ENCODE results near the gene MCRIP1.

MCRIP1 gene, protein sequence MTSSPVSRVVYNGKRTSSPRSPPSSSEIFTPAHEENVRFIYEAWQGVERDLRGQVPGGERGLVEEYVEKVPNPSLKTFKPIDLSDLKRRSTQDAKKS

DNA sequence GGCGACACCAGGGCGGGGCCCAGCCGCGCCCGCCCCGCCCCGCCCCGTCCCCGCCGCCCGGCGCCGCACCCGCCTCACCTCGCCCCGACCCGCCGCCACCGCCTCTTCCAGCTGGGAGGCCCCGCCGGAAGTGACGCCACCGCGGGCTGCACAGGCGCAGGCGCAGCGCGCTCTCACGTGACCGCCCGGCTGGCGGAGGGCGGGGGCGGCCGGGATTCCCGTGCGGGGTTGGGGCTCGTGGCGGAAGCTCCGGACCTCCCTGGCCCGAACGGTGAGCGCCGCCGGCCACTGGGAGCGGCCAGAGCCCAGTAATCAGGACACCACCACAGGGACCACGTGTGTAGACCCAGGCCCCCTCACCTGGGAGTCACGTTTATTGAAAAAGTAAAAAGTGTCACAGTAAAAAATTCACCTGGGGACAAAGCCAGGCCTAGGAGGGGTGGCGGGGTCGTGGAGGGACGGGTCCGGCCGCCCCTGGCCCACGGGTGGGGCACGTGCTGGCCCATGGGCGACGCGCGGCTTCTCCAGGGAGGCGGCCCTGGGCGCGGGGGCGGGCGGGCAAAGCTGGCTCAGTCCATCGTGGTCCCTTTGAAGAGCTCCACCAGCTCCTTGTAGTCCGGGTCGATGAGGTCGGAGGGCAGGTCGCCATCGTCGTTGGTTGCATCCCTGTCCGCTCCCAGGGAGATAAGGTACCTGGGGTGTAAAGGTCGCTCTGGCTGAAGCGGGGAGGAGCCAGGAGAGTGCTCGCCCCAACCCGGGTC is at the start of gene MCRIP1:
Gene MCRIP1 (minus strand): TSS at position 132 of the 761 bp plus-strand sequence. CDS start 8,785 bp downstream, outside the sequence.
- H3K4me1 Mint-ChIP-seq, result peaks cover 27% of the 10 kb centered on the region
- H3K4me3 Mint-ChIP-seq, result peak within 1 kb of the TSS; percentile 85
- peaks cover 6% of the 10 kb centered on the region for H3K36me3 Mint-ChIP-seq (ENCODE audit: insufficient read depth)
- H3K27ac Mint-ChIP-seq (ENCODE audit: low read depth), result peak within 1 kb of the TSS; percentile 85
- ATAC-seq (replicated peaks; ENCODE audit: extremely low read depth, poor library complexity, severe bottlenecking) (peak; percentile 69), DNase-seq (ENCODE audit: low spot score in 2 of 2) (peak; percentile 84 to 86)
- H3K27me3 Mint-ChIP-seq, result no peaks in the 10 kb centered on the region
- H3K9me3 Mint-ChIP-seq, result no peaks in the 10 kb centered on the region

DNA sequence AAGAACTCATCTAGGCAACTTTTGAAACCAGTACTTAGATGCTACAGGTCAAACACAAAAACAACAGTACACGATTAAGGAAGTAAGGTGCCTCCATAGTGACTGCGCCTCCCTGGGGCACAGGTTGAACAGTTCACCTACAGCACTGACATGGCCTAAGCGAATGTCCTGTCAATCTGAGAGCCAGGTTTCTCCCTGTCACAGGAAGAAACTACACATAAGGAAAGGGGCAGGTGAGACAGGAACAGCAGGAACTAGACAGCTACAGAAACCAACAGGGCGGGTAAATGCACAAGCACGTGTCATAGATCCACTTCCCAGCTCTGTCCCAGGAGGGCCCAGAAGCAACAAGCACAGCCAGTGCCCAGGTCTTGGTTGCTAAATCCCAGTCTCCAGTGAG is 46.0 kb upstream of the MCRIP1 start:
- Mint-ChIP-seq H3K4me3 (no peak overlapping the region), H3K4me1 (no peaks in the 10 kb centered on the region), H3K36me3 (ENCODE audit: insufficient read depth) (peaks cover 26% of the 10 kb centered on the region), H3K27ac (ENCODE audit: low read depth) (no peak overlapping the region), H3K9me3 (no peaks in the 10 kb centered on the region), H3K27me3 (no peaks in the 10 kb centered on the region)
- ATAC-seq (replicated peaks; ENCODE audit: extremely low read depth, poor library complexity, severe bottlenecking), result no peak
- DNase-seq (ENCODE audit: low spot score in 2 of 2), result no peak

DNA sequence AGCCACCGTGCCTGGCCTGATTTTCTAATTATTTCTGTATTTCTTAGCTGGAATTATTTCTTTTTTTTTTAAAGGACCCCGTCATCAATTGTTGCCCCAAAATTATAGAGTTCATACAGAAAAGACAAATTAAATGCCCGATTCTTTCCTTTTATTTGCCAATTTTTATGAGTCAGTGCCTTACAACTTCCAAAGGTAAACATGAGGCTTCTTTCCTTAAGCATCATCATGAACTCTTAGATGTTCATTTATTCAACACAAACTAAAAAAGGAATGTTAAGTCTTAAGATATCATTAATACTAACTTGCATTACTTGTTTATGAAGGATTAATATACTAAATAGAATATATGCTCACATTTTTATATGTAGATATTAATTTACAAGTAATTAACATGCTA is 45.2 kb upstream of the MCRIP1 start:
- no peaks in the 10 kb centered on the region for H3K27me3 Mint-ChIP-seq
- DNase-seq (ENCODE audit: low spot score in 2 of 2) (no peak), ATAC-seq (replicated peaks; ENCODE audit: extremely low read depth, poor library complexity, severe bottlenecking) (no peak)
- no peak overlapping the region for H3K4me3 Mint-ChIP-seq
- H3K4me1 Mint-ChIP-seq, result no peaks in the 10 kb centered on the region
- no peak overlapping the region for H3K27ac Mint-ChIP-seq (ENCODE audit: low read depth)
- peaks cover 22% of the 10 kb centered on the region for H3K36me3 Mint-ChIP-seq (ENCODE audit: insufficient read depth)
- H3K9me3 Mint-ChIP-seq, result no peaks in the 10 kb centered on the region

DNA sequence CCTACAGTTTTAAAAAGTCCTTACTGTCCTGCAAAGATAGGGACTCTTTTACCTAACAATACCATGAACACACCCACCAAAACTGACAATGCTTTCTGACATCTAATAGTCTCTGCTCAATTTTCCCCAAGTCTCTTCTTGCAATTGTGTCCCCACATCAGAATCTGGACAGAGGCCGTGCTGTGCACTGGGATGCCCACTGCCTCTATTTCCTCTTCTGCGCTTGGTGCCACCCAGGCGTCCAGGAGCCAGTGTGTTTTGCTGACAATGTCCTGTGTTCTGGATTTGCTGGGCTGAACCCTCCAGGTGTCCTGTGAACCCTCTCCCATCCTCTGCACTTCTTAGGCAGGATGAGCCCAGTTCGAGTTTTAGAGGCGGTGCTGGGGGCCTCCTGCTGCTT is 44.5 kb upstream of the MCRIP1 start:
- H3K36me3 Mint-ChIP-seq (ENCODE audit: insufficient read depth), result peaks cover 22% of the 10 kb centered on the region
- H3K4me1 Mint-ChIP-seq, result no peaks in the 10 kb centered on the region
- no peak overlapping the region for H3K4me3 Mint-ChIP-seq
- ATAC-seq (replicated peaks; ENCODE audit: extremely low read depth, poor library complexity, severe bottlenecking) (no peak), DNase-seq (ENCODE audit: low spot score in 2 of 2) (no peak)
- H3K27ac Mint-ChIP-seq (ENCODE audit: low read depth), result no peak overlapping the region
- no peaks in the 10 kb centered on the region for H3K9me3 Mint-ChIP-seq
- H3K27me3 Mint-ChIP-seq, result no peaks in the 10 kb centered on the region

DNA sequence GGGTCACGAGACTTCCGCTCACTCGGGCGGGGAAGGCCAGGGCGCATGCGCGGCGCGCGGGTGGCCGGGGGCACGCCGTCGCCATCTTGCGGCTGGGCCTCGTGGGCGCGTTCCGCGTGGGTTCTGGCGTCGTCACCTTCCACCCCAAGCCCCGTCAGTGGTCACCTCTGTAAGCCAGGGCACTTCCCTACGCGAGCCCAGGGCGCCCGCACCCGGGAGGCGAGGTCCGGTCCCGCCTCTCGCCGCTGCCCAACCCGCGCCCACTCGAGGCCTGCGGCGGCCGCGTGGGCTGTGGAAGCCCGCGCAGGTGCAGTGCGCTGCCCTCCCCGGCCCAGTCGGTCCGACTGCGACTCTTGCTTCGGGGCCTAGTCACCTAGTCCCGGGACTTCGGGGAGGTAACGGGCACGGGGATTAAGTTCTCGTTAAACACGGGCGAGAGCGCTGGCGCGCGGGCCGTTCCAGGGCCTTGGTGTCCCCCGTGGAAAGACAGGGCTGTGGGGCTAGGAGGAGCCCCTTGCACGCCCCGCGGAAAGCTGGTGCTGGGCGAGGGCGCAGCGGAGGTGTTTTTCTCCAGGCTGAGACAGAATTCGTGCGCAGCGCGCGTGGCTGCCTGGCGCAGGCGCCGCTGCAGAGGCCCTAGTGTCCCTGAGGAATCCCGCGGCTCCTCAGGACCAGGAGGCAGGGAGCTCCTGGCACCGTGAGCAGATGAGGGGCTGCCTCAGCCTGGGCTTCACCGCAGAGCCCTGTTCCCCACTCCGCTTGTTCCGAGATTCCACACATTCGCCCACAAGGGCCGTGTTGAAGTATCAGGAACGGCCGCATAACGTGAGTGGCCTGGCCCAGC is 38.5 kb upstream of the MCRIP1 start:
- Mint-ChIP-seq H3K36me3 (ENCODE audit: insufficient read depth) (peaks cover 51% of the 10 kb centered on the region), H3K27ac (ENCODE audit: low read depth) (peak overlapping the region; percentile 94), H3K4me3 (peak overlapping the region; percentile 80), H3K4me1 (peaks cover 24% of the 10 kb centered on the region), H3K27me3 (no peaks in the 10 kb centered on the region), H3K9me3 (no peaks in the 10 kb centered on the region)
- ATAC-seq (replicated peaks; ENCODE audit: extremely low read depth, poor library complexity, severe bottlenecking), result peak; percentile 31
- DNase-seq (ENCODE audit: low spot score in 2 of 2), result peak; percentile 93

DNA sequence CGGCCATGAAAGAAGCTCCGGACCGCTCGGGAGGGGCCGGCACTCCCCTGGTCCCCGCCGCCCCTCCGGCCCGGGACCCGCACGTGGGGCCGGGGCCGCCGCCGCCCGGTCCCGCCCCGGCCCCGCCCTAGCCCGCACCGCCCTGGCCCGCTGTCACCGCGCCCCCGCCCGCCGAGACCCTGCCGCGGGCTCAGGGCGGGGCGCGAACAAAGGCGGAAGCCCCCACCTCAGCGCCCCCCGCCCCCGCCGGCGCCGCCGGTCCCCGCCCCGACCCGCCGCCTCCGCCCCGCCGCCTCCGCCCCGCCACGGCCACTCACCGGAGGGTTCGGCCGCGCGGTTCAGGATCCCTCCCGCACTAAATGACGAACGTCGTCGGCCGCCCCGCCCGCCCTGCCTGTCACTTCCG is 37.9 kb upstream of the MCRIP1 start, which contains the start of gene ARHGDIA:
Gene ARHGDIA (minus strand): TSS at position 357 of the 406 bp plus-strand sequence. CDS start 1,407 bp downstream, outside the sequence.
- DNase-seq (ENCODE audit: low spot score in 2 of 2), result no peak
- peak; percentile 73 for ATAC-seq (replicated peaks; ENCODE audit: extremely low read depth, poor library complexity, severe bottlenecking)
- H3K27ac Mint-ChIP-seq (ENCODE audit: low read depth), result peak within 1 kb of the TSS; percentile 94

DNA sequence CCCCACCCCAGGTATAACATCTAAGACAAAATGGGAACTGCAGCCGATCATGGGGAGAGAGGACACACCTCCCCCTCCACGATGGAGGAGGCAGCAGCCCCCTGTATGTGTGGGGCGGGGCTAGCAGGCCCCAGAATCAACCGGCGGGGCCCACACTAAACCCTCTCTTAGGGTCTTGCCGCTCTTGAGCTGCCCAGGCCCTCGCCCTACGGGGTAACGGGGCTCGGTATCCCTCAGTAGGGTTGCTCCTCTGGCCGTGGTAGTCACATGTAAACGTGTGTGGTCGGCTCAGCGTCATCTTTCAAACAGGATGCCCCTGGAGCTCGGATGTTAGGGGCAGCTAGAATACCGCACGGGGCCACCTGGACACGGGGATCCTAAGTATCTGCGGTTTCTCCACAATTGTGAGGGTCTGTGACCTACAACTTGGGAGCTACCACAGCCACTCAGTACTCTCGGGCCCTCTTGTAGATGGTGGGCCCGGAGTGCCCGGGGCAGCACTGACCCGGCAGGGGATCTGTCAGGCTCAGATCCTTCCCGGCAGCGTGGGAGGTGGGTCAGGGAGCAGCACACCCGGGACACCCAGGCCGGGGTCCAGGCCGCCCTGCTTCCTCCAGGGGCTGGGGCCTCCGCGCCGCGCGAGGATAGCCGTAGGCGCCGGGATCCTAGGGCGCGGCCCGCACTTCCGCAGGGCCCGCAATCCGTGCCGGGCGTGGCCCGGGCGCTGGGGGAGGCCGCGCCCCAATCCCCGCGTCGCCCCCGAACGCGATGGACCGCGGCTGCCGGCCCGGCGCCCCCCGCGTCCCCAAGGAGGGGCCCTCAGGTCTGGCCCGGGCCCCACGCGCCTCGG is 37.3 kb upstream of the MCRIP1 start:
- H3K27ac Mint-ChIP-seq (ENCODE audit: low read depth), result peak overlapping the region; percentile 92
- H3K27me3 Mint-ChIP-seq, result no peaks in the 10 kb centered on the region
- DNase-seq (ENCODE audit: low spot score in 2 of 2), result no peak
- peaks cover 24% of the 10 kb centered on the region for H3K4me1 Mint-ChIP-seq
- peaks cover 59% of the 10 kb centered on the region for H3K36me3 Mint-ChIP-seq (ENCODE audit: insufficient read depth)
- no peaks in the 10 kb centered on the region for H3K9me3 Mint-ChIP-seq
- peak overlapping the region; percentile 83 for H3K4me3 Mint-ChIP-seq
- ATAC-seq (replicated peaks; ENCODE audit: extremely low read depth, poor library complexity, severe bottlenecking), result peak; percentile 24

More for the DNA sequence above, 37.9 kb upstream of the MCRIP1 start, which contains the start of gene ARHGDIA:
- Mint-ChIP-seq H3K4me1 (peaks cover 24% of the 10 kb centered on the region), H3K36me3 (ENCODE audit: insufficient read depth) (peaks cover 55% of the 10 kb centered on the region), H3K27me3 (no peaks in the 10 kb centered on the region), H3K9me3 (no peaks in the 10 kb centered on the region), H3K4me3 (peak within 1 kb of the TSS; percentile 83)

DNA sequence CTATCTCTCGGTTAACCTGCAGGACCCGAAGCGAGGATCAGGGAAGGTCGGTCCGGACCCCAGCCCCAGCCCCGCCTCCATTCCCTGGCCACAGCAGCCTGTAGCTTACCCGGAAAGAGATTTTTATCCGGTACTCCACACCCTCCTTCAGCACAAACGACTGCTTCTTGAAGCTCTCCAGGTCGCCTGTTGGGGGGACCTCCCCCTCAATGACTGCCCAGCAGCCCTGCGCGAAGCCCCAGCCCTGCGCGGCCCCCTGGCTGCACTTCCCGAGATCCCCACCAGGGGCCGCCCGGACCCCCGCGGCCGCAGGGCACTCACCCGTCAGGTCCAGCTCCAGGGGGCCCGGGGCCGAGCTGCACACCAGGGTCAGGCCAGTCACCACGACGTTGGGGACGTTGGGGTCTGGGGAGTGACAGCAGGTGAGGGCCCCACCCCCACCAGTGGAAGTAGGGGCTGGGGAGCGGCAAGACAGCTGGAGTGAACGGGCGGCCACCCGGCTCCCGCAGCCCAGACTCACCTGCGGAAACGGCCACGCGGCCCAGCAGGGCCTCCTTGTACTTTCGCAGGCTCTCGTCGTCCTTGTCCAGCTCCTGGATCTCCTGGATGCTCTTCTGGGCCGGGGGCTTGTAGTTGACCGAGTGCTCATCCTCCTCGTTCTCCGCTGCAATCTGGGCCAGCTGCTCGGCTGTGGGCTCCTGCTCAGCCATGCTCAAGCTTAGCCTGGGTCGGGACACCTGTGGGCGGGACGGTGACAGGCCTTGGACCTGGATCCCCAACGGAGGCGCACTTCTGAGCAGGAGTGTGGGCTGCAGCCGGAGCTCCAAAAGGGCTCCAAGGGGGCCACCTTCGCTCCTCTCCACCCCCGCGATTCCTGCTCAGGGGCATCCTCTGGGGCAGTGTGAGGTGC is 36.4 kb upstream of the MCRIP1 start:
- no peak for DNase-seq (ENCODE audit: low spot score in 2 of 2)
- Mint-ChIP-seq H3K4me3 (peak overlapping the region; percentile 83), H3K36me3 (ENCODE audit: insufficient read depth) (peaks cover 63% of the 10 kb centered on the region), H3K27me3 (no peaks in the 10 kb centered on the region), H3K27ac (ENCODE audit: low read depth) (peak overlapping the region; percentile 92), H3K4me1 (peaks cover 24% of the 10 kb centered on the region), H3K9me3 (no peaks in the 10 kb centered on the region)
- no peak for ATAC-seq (replicated peaks; ENCODE audit: extremely low read depth, poor library complexity, severe bottlenecking)

DNA sequence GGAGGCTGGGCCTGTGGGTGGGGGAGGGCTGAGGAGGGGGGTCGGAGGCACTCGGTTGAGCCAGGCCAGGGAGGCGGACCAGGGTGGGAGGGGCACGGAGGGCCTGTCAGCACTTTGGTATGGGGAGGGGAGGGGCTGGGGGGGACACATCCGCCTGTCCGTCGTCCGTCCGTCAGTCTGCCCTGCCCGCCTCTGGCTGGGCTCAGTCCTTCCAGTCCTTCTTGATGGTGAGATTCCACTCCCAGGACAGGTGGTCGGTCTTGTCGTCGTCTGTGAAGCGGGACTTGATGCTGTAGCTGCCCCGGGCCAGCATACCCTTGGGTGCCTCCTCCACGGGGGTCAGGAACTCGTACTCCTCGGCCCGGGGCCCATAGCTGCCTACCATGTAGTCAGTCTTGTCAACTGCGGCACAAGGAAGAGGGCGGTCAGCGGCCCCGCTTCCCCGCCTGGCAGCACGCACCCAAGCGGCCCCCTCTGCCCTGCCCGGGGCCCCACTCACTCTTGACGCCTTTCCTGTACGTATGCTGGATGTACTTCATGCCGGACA is 35.7 kb upstream of the MCRIP1 start:
- peaks cover 65% of the 10 kb centered on the region for H3K36me3 Mint-ChIP-seq (ENCODE audit: insufficient read depth)
- DNase-seq (ENCODE audit: low spot score in 2 of 2), result no peak
- peak overlapping the region; percentile 92 for H3K27ac Mint-ChIP-seq (ENCODE audit: low read depth)
- peak overlapping the region; percentile 83 for H3K4me3 Mint-ChIP-seq
- no peaks in the 10 kb centered on the region for H3K9me3 Mint-ChIP-seq
- no peak for ATAC-seq (replicated peaks; ENCODE audit: extremely low read depth, poor library complexity, severe bottlenecking)
- H3K4me1 Mint-ChIP-seq, result peaks cover 24% of the 10 kb centered on the region
- H3K27me3 Mint-ChIP-seq, result no peaks in the 10 kb centered on the region

DNA sequence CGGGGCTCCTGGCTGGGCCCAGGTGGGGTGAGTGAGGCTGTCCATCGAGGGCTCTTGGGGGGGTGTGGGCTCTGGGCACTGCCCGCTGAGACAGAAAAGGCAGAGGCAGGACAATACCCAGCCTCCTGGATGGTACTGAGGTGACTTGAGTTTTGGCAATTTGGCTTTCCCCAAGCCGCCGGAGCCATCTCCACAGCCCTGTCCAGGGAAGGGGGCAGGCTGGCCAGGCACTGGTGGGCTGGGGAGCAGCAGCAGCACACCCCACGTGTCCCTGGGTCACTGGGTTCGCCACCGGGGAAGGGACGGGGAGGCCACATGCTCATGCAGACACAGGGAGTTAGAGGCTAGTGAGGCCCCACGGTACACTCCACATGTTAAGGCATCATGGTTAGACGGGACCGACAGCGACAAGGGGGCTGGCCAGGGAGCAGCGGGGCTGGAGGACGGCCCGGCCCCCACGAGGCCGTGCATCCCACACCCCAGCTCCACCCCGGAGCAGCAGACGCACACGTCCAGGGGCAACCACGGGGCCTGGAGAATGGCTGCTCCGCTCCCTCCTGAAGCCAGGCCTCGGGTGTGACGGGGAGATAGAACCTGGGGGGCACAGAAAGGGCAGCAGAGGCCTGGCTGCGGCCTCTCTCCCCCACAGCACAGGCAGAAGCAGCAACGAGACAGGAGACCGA is 35.0 kb upstream of the MCRIP1 start:
- no peak for DNase-seq (ENCODE audit: low spot score in 2 of 2)
- peak overlapping the region; percentile 70 for H3K27ac Mint-ChIP-seq (ENCODE audit: low read depth)

More for the DNA sequence above, 35.0 kb upstream of the MCRIP1 start:
- H3K9me3 Mint-ChIP-seq, result no peaks in the 10 kb centered on the region
- peaks cover 24% of the 10 kb centered on the region for H3K4me1 Mint-ChIP-seq
- no peaks in the 10 kb centered on the region for H3K27me3 Mint-ChIP-seq
- ATAC-seq (replicated peaks; ENCODE audit: extremely low read depth, poor library complexity, severe bottlenecking), result no peak
- H3K36me3 Mint-ChIP-seq (ENCODE audit: insufficient read depth), result peaks cover 66% of the 10 kb centered on the region
- peak overlapping the region; percentile 62 for H3K4me3 Mint-ChIP-seq

Data from central memory CD8-positive, alpha-beta T cell (primary cell).